ENCODE results near the gene TIMM10B.
"Not testable (repeated sequence)": the region's sequence is repeated elsewhere in the genome, so short reads cannot be mapped to it uniquely, and the experiment has no call there.

Gene TIMM10B

GRCh38 chr11:6516865-6517264 is 35.6 kb downstream of the TIMM10B start:
- DNase-seq (ENCODE audit: low spot score), result no peak

- no peak for DNase-seq (ENCODE audit: low spot score)
Observed at GRCh38 chr11:6520265-6520664, 39.0 kb downstream of the TIMM10B start.

- not testable (repeated sequence) for DNase-seq (ENCODE audit: low spot score)
Observed at GRCh38 chr11:6521946-6522345, 40.6 kb downstream of the TIMM10B start.

- no peak for DNase-seq (ENCODE audit: low spot score)
Observed at GRCh38 chr11:6523253-6523652, 42.0 kb downstream of the TIMM10B start.

GRCh38 chr11:6526411-6527135 is 45.3 kb downstream of the TIMM10B start:
- DNase-seq (ENCODE audit: low spot score), result no peak

GRCh38 chr11:6529266-6529665 is 48.0 kb downstream of the TIMM10B start:
- no peak for DNase-seq (ENCODE audit: low spot score)

- no peak for DNase-seq (ENCODE audit: low spot score)
Observed at GRCh38 chr11:6530848-6531247, 49.5 kb downstream of the TIMM10B start.

GRCh38 chr11:6531267-6531752 is 50.0 kb downstream of the TIMM10B start:
- peak; percentile 52 for DNase-seq (ENCODE audit: low spot score)

Measured in CD4-positive, alpha-beta T cell treated with Interleukin-15 for 4 hours (primary cell).